ENCODE measurements around the gene PTPRM.

The PTPRM gene

GRCh38 chr18:8406868-8407250 is 839.7 kb downstream of the PTPRM start (continued):
- TF ChIP-seq ZNF626 (tag by site-specific recombination; IDR thresholded peaks at IDR 0.05) = no peak
- TF ChIP-seq, protein P1, sequence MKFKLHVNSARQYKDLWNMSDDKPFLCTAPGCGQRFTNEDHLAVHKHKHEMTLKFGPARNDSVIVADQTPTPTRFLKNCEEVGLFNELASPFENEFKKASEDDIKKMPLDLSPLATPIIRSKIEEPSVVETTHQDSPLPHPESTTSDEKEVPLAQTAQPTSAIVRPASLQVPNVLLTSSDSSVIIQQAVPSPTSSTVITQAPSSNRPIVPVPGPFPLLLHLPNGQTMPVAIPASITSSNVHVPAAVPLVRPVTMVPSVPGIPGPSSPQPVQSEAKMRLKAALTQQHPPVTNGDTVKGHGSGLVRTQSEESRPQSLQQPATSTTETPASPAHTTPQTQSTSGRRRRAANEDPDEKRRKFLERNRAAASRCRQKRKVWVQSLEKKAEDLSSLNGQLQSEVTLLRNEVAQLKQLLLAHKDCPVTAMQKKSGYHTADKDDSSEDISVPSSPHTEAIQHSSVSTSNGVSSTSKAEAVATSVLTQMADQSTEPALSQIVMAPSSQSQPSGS (tag by site-specific recombination; IDR thresholded peaks at IDR 0.05; ENCODE audit: low read depth) = no peak
- TF ChIP-seq ZNF394 (tag by site-specific recombination; IDR thresholded peaks at IDR 0.05; ENCODE audit: borderline replicate concordance) = no peak

DNA sequence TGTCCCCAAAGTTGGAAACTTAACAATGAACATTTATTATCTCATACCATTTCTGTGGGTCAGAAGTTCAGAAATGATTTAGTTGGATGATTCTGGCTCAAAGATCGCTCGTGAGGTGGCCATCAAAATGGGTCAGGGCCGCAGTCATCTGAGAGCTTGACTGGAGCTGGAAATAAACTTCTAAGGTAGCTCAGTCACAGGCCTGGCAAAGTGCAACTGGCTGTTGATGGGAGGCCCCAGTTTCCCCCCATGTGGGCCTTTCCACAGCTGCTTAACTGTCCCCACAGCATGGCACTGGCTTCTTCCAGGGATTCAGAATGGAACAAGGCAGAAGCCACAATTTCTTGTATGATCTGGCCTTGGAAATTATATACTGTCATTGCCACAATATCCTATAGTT is 842.0 kb downstream of the PTPRM start:
- CTCF ChIA-PET = interaction anchor here (1.3 kb wide), 1 partner anchor 20 kb away, joined by 3 read pairs; no protein-coding TSS in a partner anchor

DNA sequence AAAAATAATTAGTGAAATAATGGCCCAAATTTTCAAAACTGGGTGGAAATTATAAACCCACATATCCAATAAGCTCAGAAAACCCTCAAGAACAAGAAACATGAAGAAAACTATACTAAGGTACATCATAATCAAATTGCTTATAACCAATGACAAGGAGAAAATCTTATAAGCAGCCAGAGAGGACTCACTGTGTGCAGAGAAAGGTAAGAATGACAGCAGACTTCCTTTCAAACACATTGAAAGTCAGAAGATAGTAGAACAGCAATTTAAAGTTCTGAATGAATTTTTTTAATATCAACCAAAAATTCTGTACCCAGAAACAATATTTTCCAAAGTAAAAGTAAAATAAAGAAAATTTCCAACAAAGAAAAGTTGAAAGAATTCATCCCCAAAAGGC is 844.4 kb downstream of the PTPRM start:
- ChIA-PET CTCF (interaction anchor here (1.0 kb wide), 1 partner anchor 21 kb away, joined by 4 read pairs; no protein-coding TSS in a partner anchor), POLR2A (no interaction called here)
- Histone ChIP-seq H3K36me3 (ENCODE audit: control insufficient read depth in 2 of 2, insufficient read depth in 1 of 2, low read length in 2 of 2) (no peaks in the 10 kb centered on the region), H3K9me3 (ENCODE audit: control insufficient read depth, insufficient read depth, low read depth, low read length) (no peaks in the 10 kb centered on the region), H3K4me1 (ENCODE audit: control insufficient read depth, insufficient read depth, low read length) (no peaks in the 10 kb centered on the region), H3K27ac (ENCODE audit: extremely low read depth, low read depth, low read length) (no peak overlapping the region), H3K4me3 (ENCODE audit: low read depth, low read length) (no peak overlapping the region)
- peak; percentile 58 for TF ChIP-seq SETDB1 (IDR thresholded peaks at IDR 0.05; ENCODE audit: insufficient read length, low read length)
- TF ChIP-seq, protein P2, sequence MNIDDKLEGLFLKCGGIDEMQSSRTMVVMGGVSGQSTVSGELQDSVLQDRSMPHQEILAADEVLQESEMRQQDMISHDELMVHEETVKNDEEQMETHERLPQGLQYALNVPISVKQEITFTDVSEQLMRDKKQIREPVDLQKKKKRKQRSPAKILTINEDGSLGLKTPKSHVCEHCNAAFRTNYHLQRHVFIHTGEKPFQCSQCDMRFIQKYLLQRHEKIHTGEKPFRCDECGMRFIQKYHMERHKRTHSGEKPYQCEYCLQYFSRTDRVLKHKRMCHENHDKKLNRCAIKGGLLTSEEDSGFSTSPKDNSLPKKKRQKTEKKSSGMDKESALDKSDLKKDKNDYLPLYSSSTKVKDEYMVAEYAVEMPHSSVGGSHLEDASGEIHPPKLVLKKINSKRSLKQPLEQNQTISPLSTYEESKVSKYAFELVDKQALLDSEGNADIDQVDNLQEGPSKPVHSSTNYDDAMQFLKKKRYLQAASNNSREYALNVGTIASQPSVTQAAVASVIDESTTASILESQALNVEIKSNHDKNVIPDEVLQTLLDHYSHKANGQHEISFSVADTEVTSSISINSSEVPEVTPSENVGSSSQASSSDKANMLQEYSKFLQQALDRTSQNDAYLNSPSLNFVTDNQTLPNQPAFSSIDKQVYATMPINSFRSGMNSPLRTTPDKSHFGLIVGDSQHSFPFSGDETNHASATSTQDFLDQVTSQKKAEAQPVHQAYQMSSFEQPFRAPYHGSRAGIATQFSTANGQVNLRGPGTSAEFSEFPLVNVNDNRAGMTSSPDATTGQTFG (tag by site-specific recombination; IDR thresholded peaks at IDR 0.05; ENCODE audit: borderline replicate concordance) = no peak

More for the DNA sequence above, 842.0 kb downstream of the PTPRM start:
- POLR2A ChIA-PET = no interaction called here
- H3K4me3 ChIP-seq (ENCODE audit: low read depth, low read length) = no peak overlapping the region
- H3K36me3 ChIP-seq (ENCODE audit: control insufficient read depth in 2 of 2, insufficient read depth in 1 of 2, low read length in 2 of 2) = no peaks in the 10 kb centered on the region
- no peaks in the 10 kb centered on the region for H3K9me3 ChIP-seq (ENCODE audit: control insufficient read depth, insufficient read depth, low read depth, low read length)
- TF ChIP-seq GLI2 (tag by site-specific recombination; IDR thresholded peaks at IDR 0.05; ENCODE audit: borderline replicate concordance, low read depth) (no peak), ZNF704 (tag by site-specific recombination; IDR thresholded peaks at IDR 0.05) (no peak), ZNF16 (tag by site-specific recombination; IDR thresholded peaks at IDR 0.05; ENCODE audit: low read depth) (no peak), REPIN1 (tag by site-specific recombination; IDR thresholded peaks at IDR 0.05; ENCODE audit: low read depth) (no peak), ZNF580 (tag by site-specific recombination; IDR thresholded peaks at IDR 0.05) (no peak), ZNF202 (tag by site-specific recombination; IDR thresholded peaks at IDR 0.05; ENCODE audit: borderline replicate concordance) (no peak), ZNF24 (tag by site-specific recombination; IDR thresholded peaks at IDR 0.05) (no peak), ZNF416 (tag by site-specific recombination; IDR thresholded peaks at IDR 0.05) (no peak), ZNF555 (tag by site-specific recombination; conservative IDR thresholded peaks at IDR 0.05) (no peak)
- TF ChIP-seq, protein P3, sequence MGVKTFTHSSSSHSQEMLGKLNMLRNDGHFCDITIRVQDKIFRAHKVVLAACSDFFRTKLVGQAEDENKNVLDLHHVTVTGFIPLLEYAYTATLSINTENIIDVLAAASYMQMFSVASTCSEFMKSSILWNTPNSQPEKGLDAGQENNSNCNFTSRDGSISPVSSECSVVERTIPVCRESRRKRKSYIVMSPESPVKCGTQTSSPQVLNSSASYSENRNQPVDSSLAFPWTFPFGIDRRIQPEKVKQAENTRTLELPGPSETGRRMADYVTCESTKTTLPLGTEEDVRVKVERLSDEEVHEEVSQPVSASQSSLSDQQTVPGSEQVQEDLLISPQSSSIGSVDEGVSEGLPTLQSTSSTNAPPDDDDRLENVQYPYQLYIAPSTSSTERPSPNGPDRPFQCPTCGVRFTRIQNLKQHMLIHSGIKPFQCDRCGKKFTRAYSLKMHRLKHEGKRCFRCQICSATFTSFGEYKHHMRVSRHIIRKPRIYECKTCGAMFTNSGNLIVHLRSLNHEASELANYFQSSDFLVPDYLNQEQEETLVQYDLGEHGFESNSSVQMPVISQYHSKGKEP (tag by site-specific recombination; IDR thresholded peaks at IDR 0.05) = no peak
- TF ChIP-seq, protein P2 (tag by site-specific recombination; IDR thresholded peaks at IDR 0.05; ENCODE audit: borderline replicate concordance) = no peak
- H3K27ac ChIP-seq (ENCODE audit: extremely low read depth, low read depth, low read length) = no peak overlapping the region
- H3K4me1 ChIP-seq (ENCODE audit: control insufficient read depth, insufficient read depth, low read length) = no peaks in the 10 kb centered on the region

Data from HEK293 (cell line).